HEK293 (cell line): ENCODE results near the gene CHMP3.

Experiments used
- CTCF ChIA-PET: fragments of 350-600 bp; formaldehyde crosslinking; extraction: SDS; loops from one replicate; lab custom pipeline; 2021; ENCODE audit warnings: antibody characterized with exemption; lab: Yijun Ruan, JAX
- POLR2A ChIA-PET: fragments of 300-600 bp; formaldehyde crosslinking; extraction: SDS; loops from one replicate; lab custom pipeline; 2020; ENCODE audit warnings: antibody characterized with exemption, inconsistent platforms; lab: Yijun Ruan, JAX
- H3K27ac ChIP-seq: fragments of 200-500 bp; sonication (Bioruptor generic); 2 replicates; pipeline ENCODE4 v1.5.1; 2014; ENCODE audit warnings: low read depth, low read length, control low read depth, inconsistent platforms; ENCODE audit errors: extremely low read depth
- H3K36me3 ChIP-seq, 2 experiments: fragments of 200-500 bp in 1 of 2; sonication (Bioruptor generic) in 1 of 2; 1 replicate in 1 of 2; 2 replicates in 1 of 2; pipeline ENCODE4 v1.5.1; 2014 to 2017; ENCODE audit warnings: inconsistent platforms in 2 of 2, low read length in 2 of 2; ENCODE audit not compliant: control insufficient read depth in 2 of 2, insufficient read depth in 1 of 2
- H3K4me1 ChIP-seq: fragments of 200-500 bp; sonication (Bioruptor generic); 2 replicates; pipeline ENCODE4 v1.5.1; 2014; ENCODE audit warnings: mild to moderate bottlenecking, low read length, inconsistent platforms; ENCODE audit not compliant: control insufficient read depth, insufficient read depth
- H3K4me3 ChIP-seq: 2 replicates; pipeline ENCODE4 v1.5.1; 2011; ENCODE audit warnings: low read depth, mild to moderate bottlenecking, control low read depth, low read length, moderate library complexity
- H3K9me3 ChIP-seq: fragments of 200-500 bp; sonication (Bioruptor generic); 2 replicates; pipeline ENCODE4 v1.5.1; 2014; ENCODE audit warnings: low read depth, low read length, inconsistent platforms; ENCODE audit not compliant: control insufficient read depth, insufficient read depth
- BCL11A ChIP-seq: fragments of 450-650 bp; formaldehyde crosslinking; IDR thresholded peaks from 2 replicates; pipeline ENCODE4 v1.5.1; 2016; ENCODE audit warnings: low read depth, missing biosample characterization, missing genetic modification characterization
- GLI2 ChIP-seq: fragments of 450-650 bp; formaldehyde crosslinking; IDR thresholded peaks from 2 replicates; pipeline ENCODE4; 2017; ENCODE audit warnings: missing biosample characterization, missing genetic modification characterization, low read depth, borderline replicate concordance
- MZF1 ChIP-seq: fragments of 450-650 bp; formaldehyde crosslinking; IDR thresholded peaks from 2 replicates; pipeline ENCODE4 v1.5.1; 2017; ENCODE audit warnings: missing biosample characterization, missing genetic modification characterization, borderline replicate concordance
- SCRT2 ChIP-seq: fragments of 450-650 bp; formaldehyde crosslinking; IDR thresholded peaks from 2 replicates; pipeline ENCODE4 v1.5.1; 2016; ENCODE audit warnings: missing biosample characterization, missing genetic modification characterization
- SP3 ChIP-seq: fragments of 450-650 bp; formaldehyde crosslinking; IDR thresholded peaks from 2 replicates; pipeline ENCODE4 v1.5.1; 2016; ENCODE audit warnings: missing biosample characterization, missing genetic modification characterization
- ZNF140 ChIP-seq: fragments of 450-650 bp; formaldehyde crosslinking; IDR thresholded peaks from 2 replicates; pipeline ENCODE4 v1.5.1; 2016; ENCODE audit warnings: missing biosample characterization, missing genetic modification characterization
- ZNF155 ChIP-seq: fragments of 450-650 bp; formaldehyde crosslinking; IDR thresholded peaks from 2 replicates; pipeline ENCODE4 v1.5.1; 2016; ENCODE audit warnings: missing biosample characterization, missing genetic modification characterization
- ZNF16 ChIP-seq: fragments of 450-650 bp; formaldehyde crosslinking; IDR thresholded peaks from 2 replicates; pipeline ENCODE4 v1.5.1; 2016; ENCODE audit warnings: low read depth, missing biosample characterization, missing genetic modification characterization
- ZNF391 ChIP-seq: fragments of 450-650 bp; formaldehyde crosslinking; IDR thresholded peaks from 2 replicates; pipeline ENCODE4 v1.5.1; 2016; ENCODE audit warnings: low read depth, missing biosample characterization, missing genetic modification characterization, borderline replicate concordance
- ZNF510 ChIP-seq: fragments of 450-650 bp; formaldehyde crosslinking; IDR thresholded peaks from 2 replicates; pipeline ENCODE4 v1.5.1; 2018; ENCODE audit warnings: mild to moderate bottlenecking, missing genetic modification characterization, missing biosample characterization; ENCODE audit not compliant: insufficient replicate concordance
- ZNF558 ChIP-seq: fragments of 450-650 bp; formaldehyde crosslinking; IDR thresholded peaks from 2 replicates; pipeline ENCODE4 v1.5.1; 2016; ENCODE audit warnings: missing biosample characterization, missing genetic modification characterization
- ZNF571 ChIP-seq: fragments of 450-650 bp; formaldehyde crosslinking; IDR thresholded peaks from 2 replicates; pipeline ENCODE4 v1.5.0; 2017; ENCODE audit warnings: missing biosample characterization, missing genetic modification characterization
- ZNF660 ChIP-seq: fragments of 450-650 bp; IDR thresholded peaks from 2 replicates; pipeline ENCODE4 v1.5.1; 2018; ENCODE audit warnings: missing biosample characterization, mild to moderate bottlenecking, missing genetic modification characterization
- ZNF664 ChIP-seq: fragments of 450-650 bp; formaldehyde crosslinking; IDR thresholded peaks from 2 replicates; pipeline ENCODE4 v1.5.1; 2016; ENCODE audit warnings: missing biosample characterization, missing genetic modification characterization
- ZXDB ChIP-seq: fragments of 450-650 bp; formaldehyde crosslinking; IDR thresholded peaks from 2 replicates; pipeline ENCODE4 v1.5.1; 2016; ENCODE audit warnings: missing biosample characterization, missing genetic modification characterization
- TF ChIP-seq, protein P1 (sequence below): fragments of 450-650 bp; formaldehyde crosslinking; IDR thresholded peaks from 2 replicates; pipeline ENCODE4 v1.5.1; 2016; ENCODE audit warnings: missing biosample characterization, missing genetic modification characterization
- TF ChIP-seq, protein P2 (sequence below): fragments of 450-650 bp; formaldehyde crosslinking; IDR thresholded peaks from 2 replicates; pipeline ENCODE4 v1.5.1; 2016; ENCODE audit warnings: missing biosample characterization, missing genetic modification characterization
- TF ChIP-seq, protein P3 (sequence below): fragments of 450-650 bp; formaldehyde crosslinking; IDR thresholded peaks from 2 replicates; pipeline ENCODE4 v1.5.1; 2017; ENCODE audit warnings: missing biosample characterization, missing genetic modification characterization
- TF ChIP-seq, protein P4 (sequence below): fragments of 450-650 bp; formaldehyde crosslinking; IDR thresholded peaks from 2 replicates; pipeline ENCODE4 v1.5.1; 2016; ENCODE audit warnings: missing biosample characterization, missing genetic modification characterization
- TF ChIP-seq, protein P5 (sequence below): fragments of 450-650 bp; formaldehyde crosslinking; IDR thresholded peaks from 2 replicates; pipeline ENCODE4 v1.5.1; 2016; ENCODE audit warnings: missing biosample characterization, missing genetic modification characterization
- TF ChIP-seq, protein P6 (sequence below): fragments of 450-650 bp; formaldehyde crosslinking; IDR thresholded peaks from 2 replicates; pipeline ENCODE4 v1.5.0; 2017; ENCODE audit warnings: missing biosample characterization, missing genetic modification characterization, borderline replicate concordance

The CHMP3 gene

DNA sequence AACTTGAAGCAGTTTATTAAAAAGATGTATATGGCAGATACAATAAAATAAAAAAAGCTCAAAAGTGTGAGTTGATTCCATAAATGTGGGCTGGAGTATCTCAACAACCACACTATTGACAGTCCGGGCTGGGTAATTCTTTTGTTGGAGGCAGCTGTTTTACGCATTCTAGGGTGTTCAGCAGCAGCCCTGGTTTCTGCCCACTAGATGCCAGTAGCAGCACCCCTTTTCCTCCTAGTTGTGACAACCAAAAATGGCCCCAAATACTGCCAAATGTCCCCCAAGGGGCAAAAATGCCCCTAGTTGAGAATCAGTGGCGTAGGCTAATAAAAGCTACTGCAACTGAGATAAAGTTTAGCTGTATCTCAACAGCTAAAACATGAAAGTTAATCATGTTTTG lies 44.8 kb downstream of the CHMP3 start:
- Histone ChIP-seq H3K4me3 (no peak overlapping the region), H3K27ac (no peak overlapping the region), H3K4me1 (no peaks in the 10 kb centered on the region), H3K9me3 (no peaks in the 10 kb centered on the region), H3K36me3 (no peaks in the 10 kb centered on the region; a peak in 1 of 3 replicates)
- ChIA-PET POLR2A (no interaction called here), CTCF (interaction anchor here (1.0 kb wide), 1 partner anchor 33 kb away, joined by 3 read pairs; no protein-coding TSS in a partner anchor)
- TF ChIP-seq ZNF664 (tag by site-specific recombination): no peak
- TF ChIP-seq, protein P1, sequence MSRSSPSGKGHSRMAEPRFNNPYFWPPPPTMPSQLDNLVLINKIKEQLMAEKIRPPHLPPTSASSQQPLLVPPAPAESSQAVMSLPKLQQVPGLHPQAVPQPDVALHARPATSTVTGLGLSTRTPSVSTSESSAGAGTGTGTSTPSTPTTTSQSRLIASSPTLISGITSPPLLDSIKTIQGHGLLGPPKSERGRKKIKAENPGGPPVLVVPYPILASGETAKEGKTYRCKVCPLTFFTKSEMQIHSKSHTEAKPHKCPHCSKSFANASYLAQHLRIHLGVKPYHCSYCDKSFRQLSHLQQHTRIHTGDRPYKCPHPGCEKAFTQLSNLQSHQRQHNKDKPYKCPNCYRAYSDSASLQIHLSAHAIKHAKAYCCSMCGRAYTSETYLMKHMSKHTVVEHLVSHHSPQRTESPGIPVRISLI (tag by site-specific recombination): no peak
- TF ChIP-seq ZNF571 (tag by site-specific recombination): no peak
- TF ChIP-seq MZF1 (tag by site-specific recombination): no peak
- TF ChIP-seq ZNF660 (tag by site-specific recombination): no peak
- TF ChIP-seq ZNF16 (tag by site-specific recombination): no peak
- TF ChIP-seq ZNF510: no peak
- no peak for TF ChIP-seq BCL11A (tag by site-specific recombination)
- TF ChIP-seq ZNF140 (tag by site-specific recombination): no peak
- TF ChIP-seq, protein P2, sequence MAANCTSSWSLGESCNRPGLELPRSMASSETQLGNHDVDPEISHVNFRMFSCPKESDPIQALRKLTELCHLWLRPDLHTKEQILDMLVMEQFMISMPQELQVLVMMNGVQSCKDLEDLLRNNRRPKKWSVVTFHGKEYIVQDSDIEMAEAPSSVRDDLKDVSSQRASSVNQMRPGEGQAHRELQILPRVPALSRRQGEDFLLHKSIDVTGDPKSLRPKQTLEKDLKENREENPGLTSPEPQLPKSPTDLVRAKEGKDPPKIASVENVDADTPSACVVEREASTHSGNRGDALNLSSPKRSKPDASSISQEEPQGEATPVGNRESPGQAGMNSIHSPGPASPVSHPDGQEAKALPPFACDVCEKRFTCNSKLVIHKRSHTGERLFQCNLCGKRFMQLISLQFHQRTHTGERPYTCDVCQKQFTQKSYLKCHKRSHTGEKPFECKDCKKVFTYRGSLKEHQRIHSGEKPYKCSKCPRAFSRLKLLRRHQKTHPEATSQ: no peak
- TF ChIP-seq, protein P3, sequence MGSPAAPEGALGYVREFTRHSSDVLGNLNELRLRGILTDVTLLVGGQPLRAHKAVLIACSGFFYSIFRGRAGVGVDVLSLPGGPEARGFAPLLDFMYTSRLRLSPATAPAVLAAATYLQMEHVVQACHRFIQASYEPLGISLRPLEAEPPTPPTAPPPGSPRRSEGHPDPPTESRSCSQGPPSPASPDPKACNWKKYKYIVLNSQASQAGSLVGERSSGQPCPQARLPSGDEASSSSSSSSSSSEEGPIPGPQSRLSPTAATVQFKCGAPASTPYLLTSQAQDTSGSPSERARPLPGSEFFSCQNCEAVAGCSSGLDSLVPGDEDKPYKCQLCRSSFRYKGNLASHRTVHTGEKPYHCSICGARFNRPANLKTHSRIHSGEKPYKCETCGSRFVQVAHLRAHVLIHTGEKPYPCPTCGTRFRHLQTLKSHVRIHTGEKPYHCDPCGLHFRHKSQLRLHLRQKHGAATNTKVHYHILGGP (tag by site-specific recombination): no peak
- TF ChIP-seq GLI2: no peak
- no peak for TF ChIP-seq ZNF558
- TF ChIP-seq, protein P4, sequence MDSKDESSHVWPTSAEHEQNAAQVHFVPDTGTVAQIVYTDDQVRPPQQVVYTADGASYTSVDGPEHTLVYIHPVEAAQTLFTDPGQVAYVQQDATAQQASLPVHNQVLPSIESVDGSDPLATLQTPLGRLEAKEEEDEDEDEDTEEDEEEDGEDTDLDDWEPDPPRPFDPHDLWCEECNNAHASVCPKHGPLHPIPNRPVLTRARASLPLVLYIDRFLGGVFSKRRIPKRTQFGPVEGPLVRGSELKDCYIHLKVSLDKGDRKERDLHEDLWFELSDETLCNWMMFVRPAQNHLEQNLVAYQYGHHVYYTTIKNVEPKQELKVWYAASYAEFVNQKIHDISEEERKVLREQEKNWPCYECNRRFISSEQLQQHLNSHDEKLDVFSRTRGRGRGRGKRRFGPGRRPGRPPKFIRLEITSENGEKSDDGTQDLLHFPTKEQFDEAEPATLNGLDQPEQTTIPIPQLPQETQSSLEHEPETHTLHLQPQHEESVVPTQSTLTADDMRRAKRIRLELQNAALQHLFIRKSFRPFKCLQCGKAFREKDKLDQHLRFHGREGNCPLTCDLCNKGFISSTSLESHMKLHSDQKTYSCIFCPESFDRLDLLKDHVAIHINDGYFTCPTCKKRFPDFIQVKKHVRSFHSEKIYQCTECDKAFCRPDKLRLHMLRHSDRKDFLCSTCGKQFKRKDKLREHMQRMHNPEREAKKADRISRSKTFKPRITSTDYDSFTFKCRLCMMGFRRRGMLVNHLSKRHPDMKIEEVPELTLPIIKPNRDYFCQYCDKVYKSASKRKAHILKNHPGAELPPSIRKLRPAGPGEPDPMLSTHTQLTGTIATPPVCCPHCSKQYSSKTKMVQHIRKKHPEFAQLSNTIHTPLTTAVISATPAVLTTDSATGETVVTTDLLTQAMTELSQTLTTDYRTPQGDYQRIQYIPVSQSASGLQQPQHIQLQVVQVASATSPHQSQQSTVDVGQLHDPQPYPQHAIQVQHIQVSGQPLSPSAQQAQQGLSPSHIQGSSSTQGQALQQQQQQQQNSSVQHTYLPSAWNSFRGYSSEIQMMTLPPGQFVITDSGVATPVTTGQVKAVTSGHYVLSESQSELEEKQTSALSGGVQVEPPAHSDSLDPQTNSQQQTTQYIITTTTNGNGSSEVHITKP (tag by site-specific recombination): no peak
- no peak for TF ChIP-seq ZXDB (tag by site-specific recombination)
- TF ChIP-seq SCRT2 (tag by site-specific recombination): no peak
- TF ChIP-seq, all 188 proteins: peak for 0

DNA sequence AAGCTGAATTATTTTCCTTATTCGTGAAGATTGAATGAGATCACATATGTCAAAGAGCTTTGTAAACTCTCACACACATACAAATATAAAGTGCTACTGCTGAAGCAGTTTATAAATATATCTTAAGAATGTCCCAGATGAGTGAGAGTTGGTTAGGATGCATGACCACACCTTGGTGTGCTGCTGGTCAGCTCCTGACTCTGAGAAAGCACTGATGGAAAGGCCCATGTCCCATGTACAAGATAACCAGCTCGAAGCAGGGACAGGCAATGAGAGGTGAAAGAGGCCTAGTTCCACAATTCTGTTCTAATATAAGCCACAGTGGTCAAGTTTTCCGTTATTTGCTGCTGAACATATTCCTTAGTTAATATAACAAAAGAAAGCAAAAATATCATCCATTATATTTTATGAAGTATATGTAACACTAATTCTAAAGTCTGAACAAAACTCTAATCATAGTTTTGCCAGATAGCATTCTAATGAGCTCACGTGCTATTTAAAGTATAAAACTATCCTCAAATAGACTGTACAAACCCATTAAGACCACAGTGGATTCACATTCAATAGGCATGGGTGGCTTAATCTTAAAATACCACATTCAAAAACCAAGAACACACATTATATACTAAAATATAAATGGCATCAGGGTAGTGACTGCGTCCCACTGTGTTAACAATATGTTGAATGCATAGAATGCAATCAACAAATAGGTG lies 49.1 kb downstream of the CHMP3 start:
- Histone ChIP-seq H3K9me3 (no peaks in the 10 kb centered on the region), H3K36me3 (peaks cover 0 to 10% of the 10 kb centered on the region in 2 experiments; a peak in 2 of 3 replicates), H3K27ac (no peak overlapping the region), H3K4me1 (no peaks in the 10 kb centered on the region), H3K4me3 (no peak overlapping the region)
- ChIA-PET CTCF (no interaction called here), POLR2A (no interaction called here)
- no peak for TF ChIP-seq ZNF391 (tag by site-specific recombination)
- TF ChIP-seq ZNF155 (tag by site-specific recombination): no peak
- TF ChIP-seq, protein P5, sequence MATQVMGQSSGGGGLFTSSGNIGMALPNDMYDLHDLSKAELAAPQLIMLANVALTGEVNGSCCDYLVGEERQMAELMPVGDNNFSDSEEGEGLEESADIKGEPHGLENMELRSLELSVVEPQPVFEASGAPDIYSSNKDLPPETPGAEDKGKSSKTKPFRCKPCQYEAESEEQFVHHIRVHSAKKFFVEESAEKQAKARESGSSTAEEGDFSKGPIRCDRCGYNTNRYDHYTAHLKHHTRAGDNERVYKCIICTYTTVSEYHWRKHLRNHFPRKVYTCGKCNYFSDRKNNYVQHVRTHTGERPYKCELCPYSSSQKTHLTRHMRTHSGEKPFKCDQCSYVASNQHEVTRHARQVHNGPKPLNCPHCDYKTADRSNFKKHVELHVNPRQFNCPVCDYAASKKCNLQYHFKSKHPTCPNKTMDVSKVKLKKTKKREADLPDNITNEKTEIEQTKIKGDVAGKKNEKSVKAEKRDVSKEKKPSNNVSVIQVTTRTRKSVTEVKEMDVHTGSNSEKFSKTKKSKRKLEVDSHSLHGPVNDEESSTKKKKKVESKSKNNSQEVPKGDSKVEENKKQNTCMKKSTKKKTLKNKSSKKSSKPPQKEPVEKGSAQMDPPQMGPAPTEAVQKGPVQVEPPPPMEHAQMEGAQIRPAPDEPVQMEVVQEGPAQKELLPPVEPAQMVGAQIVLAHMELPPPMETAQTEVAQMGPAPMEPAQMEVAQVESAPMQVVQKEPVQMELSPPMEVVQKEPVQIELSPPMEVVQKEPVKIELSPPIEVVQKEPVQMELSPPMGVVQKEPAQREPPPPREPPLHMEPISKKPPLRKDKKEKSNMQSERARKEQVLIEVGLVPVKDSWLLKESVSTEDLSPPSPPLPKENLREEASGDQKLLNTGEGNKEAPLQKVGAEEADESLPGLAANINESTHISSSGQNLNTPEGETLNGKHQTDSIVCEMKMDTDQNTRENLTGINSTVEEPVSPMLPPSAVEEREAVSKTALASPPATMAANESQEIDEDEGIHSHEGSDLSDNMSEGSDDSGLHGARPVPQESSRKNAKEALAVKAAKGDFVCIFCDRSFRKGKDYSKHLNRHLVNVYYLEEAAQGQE (tag by site-specific recombination): no peak
- TF ChIP-seq, protein P6, sequence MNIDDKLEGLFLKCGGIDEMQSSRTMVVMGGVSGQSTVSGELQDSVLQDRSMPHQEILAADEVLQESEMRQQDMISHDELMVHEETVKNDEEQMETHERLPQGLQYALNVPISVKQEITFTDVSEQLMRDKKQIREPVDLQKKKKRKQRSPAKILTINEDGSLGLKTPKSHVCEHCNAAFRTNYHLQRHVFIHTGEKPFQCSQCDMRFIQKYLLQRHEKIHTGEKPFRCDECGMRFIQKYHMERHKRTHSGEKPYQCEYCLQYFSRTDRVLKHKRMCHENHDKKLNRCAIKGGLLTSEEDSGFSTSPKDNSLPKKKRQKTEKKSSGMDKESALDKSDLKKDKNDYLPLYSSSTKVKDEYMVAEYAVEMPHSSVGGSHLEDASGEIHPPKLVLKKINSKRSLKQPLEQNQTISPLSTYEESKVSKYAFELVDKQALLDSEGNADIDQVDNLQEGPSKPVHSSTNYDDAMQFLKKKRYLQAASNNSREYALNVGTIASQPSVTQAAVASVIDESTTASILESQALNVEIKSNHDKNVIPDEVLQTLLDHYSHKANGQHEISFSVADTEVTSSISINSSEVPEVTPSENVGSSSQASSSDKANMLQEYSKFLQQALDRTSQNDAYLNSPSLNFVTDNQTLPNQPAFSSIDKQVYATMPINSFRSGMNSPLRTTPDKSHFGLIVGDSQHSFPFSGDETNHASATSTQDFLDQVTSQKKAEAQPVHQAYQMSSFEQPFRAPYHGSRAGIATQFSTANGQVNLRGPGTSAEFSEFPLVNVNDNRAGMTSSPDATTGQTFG (tag by site-specific recombination): no peak
- TF ChIP-seq SP3 (tag by site-specific recombination): no peak
